A673 (cell line): ENCODE results near the gene GBE1.

Experiments used
- EZH2 ChIP-seq: fragments of 200-600 bp; sonication (generic); IDR thresholded peaks from 2 replicates; pipeline ENCODE4 v1.6.1; 2017; ENCODE audit warnings: borderline replicate concordance, low read depth, mild to moderate bottlenecking, mixed read lengths, antibody characterized with exemption, low read length; ENCODE audit not compliant: poor library complexity, severe bottlenecking
- TF ChIP-seq, protein P1 (sequence below): fragments of 300-800, 200-600 bp; sonication (generic); conservative IDR thresholded peaks from 2 replicates; pipeline ENCODE4 v1.5.1; 2017; ENCODE audit warnings: low read depth, mild to moderate bottlenecking, antibody characterized with exemption, low read length, moderate library complexity, mixed read lengths

DNA sequence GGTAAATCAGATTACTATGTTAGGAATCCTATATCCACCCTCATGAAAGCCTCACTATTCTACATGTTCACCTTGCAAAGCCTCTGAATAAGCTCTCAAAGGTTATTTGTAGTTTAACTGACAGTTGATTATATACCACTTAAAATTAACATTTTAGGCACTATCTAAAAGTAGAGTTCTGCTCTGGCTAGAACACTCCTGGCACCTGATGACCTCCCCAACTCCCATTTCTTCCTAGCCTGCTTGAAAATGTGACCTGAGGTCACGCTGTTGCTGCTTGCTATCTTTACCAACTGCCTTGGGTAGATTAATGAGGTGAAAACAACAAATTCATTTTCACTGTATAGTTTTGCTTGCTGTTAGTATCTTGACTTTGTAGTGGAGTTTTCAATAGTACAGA is 220.7 kb downstream of the GBE1 start:
- TF ChIP-seq, protein P1, sequence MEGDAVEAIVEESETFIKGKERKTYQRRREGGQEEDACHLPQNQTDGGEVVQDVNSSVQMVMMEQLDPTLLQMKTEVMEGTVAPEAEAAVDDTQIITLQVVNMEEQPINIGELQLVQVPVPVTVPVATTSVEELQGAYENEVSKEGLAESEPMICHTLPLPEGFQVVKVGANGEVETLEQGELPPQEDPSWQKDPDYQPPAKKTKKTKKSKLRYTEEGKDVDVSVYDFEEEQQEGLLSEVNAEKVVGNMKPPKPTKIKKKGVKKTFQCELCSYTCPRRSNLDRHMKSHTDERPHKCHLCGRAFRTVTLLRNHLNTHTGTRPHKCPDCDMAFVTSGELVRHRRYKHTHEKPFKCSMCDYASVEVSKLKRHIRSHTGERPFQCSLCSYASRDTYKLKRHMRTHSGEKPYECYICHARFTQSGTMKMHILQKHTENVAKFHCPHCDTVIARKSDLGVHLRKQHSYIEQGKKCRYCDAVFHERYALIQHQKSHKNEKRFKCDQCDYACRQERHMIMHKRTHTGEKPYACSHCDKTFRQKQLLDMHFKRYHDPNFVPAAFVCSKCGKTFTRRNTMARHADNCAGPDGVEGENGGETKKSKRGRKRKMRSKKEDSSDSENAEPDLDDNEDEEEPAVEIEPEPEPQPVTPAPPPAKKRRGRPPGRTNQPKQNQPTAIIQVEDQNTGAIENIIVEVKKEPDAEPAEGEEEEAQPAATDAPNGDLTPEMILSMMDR: no peak
- TF ChIP-seq EZH2: no peak
